HepG2 (cell line): Measurements from ENCODE around the gene THSD8. TPM values are rescaled to one million over a fixed set of nuclear protein-coding genes. Genes with fewer than 3 reads are reported as not detected.

Experiments used
- ATF1 ChIP-seq: IDR thresholded peaks from 2 replicates; pipeline ENCODE4 v1.6.1; 2016; ENCODE audit warnings: mild to moderate bottlenecking, control low read depth
- GABPB1 ChIP-seq: IDR thresholded peaks from 2 replicates; pipeline ENCODE4 v1.6.1; 2016; ENCODE audit warnings: mild to moderate bottlenecking, missing genetic modification reagents, moderate library complexity, missing compliant biosample characterization
- KAT7 ChIP-seq: IDR thresholded peaks from 2 replicates; pipeline ENCODE4 v1.6.1; 2018; ENCODE audit warnings: borderline replicate concordance, missing compliant biosample characterization
- MEIS2 ChIP-seq: sonication (generic); formaldehyde crosslinking; IDR thresholded peaks from 2 replicates; pipeline ENCODE4 v1.9.0; 2021; ENCODE audit warnings: mild to moderate bottlenecking, missing genetic modification reagents
- MXI1 ChIP-seq: IDR thresholded peaks from 3 replicates; pipeline ENCODE4 v1.6.1; 2012; ENCODE audit warnings: low read depth, low read length, inconsistent platforms, borderline replicate concordance
- NCOA5 ChIP-seq: sonication (generic); formaldehyde crosslinking; IDR thresholded peaks from 2 replicates; pipeline ENCODE4 v1.4.0; 2020; ENCODE audit warnings: missing genetic modification reagents
- NCOR1 ChIP-seq: fragments of 200-600 bp; sonication (generic); IDR thresholded peaks from 2 replicates; pipeline ENCODE4 v1.7.0; 2017; ENCODE audit warnings: antibody characterized with exemption, low read length, borderline replicate concordance
- STAT5B ChIP-seq: sonication (generic); formaldehyde crosslinking; IDR thresholded peaks from 2 replicates; pipeline ENCODE4 v1.4.0; 2020; ENCODE audit warnings: missing genetic modification reagents
- THAP11 ChIP-seq: IDR thresholded peaks from 2 replicates; pipeline ENCODE4 v1.6.1; 2016; ENCODE audit warnings: missing biosample characterization, missing genetic modification reagents
- ZNF12 ChIP-seq: sonication (generic); formaldehyde crosslinking; IDR thresholded peaks from 2 replicates; pipeline ENCODE4 v1.5.0; 2020; ENCODE audit warnings: missing genetic modification reagents
- ZNF224 ChIP-seq: sonication (generic); formaldehyde crosslinking; IDR thresholded peaks from 2 replicates; pipeline ENCODE4 v1.5.0; 2020; ENCODE audit warnings: mild to moderate bottlenecking, missing genetic modification reagents
- ZNF253 ChIP-seq: sonication (generic); formaldehyde crosslinking; IDR thresholded peaks from 2 replicates; pipeline ENCODE4 v1.8.0; 2022; ENCODE audit warnings: mild to moderate bottlenecking, missing genetic modification reagents, borderline replicate concordance
- ZNF615 ChIP-seq: sonication (generic); formaldehyde crosslinking; IDR thresholded peaks from 2 replicates; pipeline ENCODE4 v1.5.0; 2020; ENCODE audit warnings: mild to moderate bottlenecking, missing genetic modification reagents, borderline replicate concordance
- ZNF660 ChIP-seq: sonication (generic); formaldehyde crosslinking; IDR thresholded peaks from 2 replicates; pipeline ENCODE4 v1.5.1; 2020; ENCODE audit warnings: mild to moderate bottlenecking, low read depth, missing genetic modification reagents, borderline replicate concordance
- polyA plus RNA-seq, 8 experiments: library from polyadenylated mRNA; depleted of rRNA in 3 of 8; stranded (reverse) in 7 of 8; unstranded in 1 of 8; fragments of >200 nt; fragmentation: Illumina TruSeq in 4 of 8; extraction: Trizol in 4 of 8; gene quantifications; 2 replicates each; pipeline versions ENCODE4 v1.2.1 to v1.2.3, GENCODE V29; 2011 to 2016; ENCODE audit warnings: low read depth in 4 of 8, missing spikeins in 1 of 8, mixed read lengths in 1 of 8; ENCODE audit not compliant: insufficient read depth in 1 of 8
- total RNA-seq, 5 experiments: library from RNA; depleted of rRNA; stranded (reverse); fragments of >200 nt; fragmentation: Illumina TruSeq; extraction: Trizol; gene quantifications; 2 replicates each; pipeline ENCODE4 v1.2.3, GENCODE V29; 2016; ENCODE audit warnings: low read depth in 1 of 5
- TF ChIP-seq, protein P1 (sequence below): sonication (generic); formaldehyde crosslinking; IDR thresholded peaks from 2 replicates; pipeline ENCODE4 v1.9.0; 2022; ENCODE audit warnings: low read depth, missing genetic modification reagents
- TF ChIP-seq, protein P2 (sequence below): sonication (generic); formaldehyde crosslinking; IDR thresholded peaks from 2 replicates; pipeline ENCODE4 v1.4.0; 2020; ENCODE audit warnings: mild to moderate bottlenecking, missing genetic modification reagents, borderline replicate concordance
- TF ChIP-seq, protein P3 (sequence below): sonication (generic); formaldehyde crosslinking; IDR thresholded peaks from 2 replicates; pipeline ENCODE4 v1.9.0; 2021; ENCODE audit warnings: missing genetic modification reagents, borderline replicate concordance
- TF ChIP-seq, protein P4 (sequence below): sonication (generic); formaldehyde crosslinking; IDR thresholded peaks from 2 replicates; pipeline ENCODE4 v1.9.0; 2021; ENCODE audit warnings: missing genetic modification reagents, borderline replicate concordance

Gene THSD8
- total and polyA plus RNA-seq, 2 of the 13 experiments (the other 11 are each of a cell fraction or from before 2014, with no cell fraction given): 4.8 to 14.9 TPM

DNA sequence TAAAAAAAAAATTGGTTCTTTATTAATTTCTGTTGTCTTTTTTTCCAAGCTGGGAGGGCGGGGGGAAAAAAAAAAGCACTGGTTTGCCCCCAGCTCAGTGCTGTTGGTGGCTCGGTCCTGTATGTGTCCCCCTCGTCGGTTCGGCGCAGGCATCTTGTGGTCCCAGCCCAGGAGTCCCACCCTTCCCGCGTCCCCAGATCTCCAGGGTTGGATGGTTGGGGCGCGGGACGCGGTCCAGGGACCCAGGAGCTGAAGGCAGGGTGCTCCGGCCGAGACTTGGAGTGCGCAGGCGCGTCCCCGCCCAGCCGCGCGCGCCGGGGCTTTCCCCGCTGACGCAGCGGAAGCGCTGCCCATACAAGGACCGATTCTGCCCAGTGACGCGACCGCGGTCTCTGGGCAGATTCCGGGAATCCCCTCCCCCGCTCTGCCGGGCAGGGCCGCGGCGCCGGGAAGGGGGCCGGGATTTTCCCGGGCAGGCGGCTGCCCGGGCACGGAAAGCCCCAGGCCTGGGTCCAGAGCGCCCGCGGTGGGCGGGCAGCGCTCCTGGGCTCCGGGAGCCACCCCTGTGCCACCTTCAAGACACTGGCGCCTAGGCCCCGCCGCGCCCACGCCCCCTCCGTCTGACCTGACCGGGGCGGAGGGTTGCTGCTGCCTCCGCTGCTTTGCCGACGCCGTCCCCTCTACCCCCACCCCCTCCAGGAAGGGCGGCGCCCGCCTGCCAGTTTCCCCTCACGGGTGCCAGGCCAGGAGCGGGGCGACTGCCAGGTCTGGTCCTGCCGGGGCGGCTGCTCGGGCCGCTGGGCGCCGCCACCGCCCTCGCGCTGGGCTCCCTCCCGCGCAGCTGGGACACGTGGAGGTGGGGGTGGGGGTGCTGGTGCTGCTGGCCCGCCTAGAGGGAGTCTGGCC, 8.3 kb upstream of the THSD8 start (continued):
- TF ChIP-seq, protein P1, sequence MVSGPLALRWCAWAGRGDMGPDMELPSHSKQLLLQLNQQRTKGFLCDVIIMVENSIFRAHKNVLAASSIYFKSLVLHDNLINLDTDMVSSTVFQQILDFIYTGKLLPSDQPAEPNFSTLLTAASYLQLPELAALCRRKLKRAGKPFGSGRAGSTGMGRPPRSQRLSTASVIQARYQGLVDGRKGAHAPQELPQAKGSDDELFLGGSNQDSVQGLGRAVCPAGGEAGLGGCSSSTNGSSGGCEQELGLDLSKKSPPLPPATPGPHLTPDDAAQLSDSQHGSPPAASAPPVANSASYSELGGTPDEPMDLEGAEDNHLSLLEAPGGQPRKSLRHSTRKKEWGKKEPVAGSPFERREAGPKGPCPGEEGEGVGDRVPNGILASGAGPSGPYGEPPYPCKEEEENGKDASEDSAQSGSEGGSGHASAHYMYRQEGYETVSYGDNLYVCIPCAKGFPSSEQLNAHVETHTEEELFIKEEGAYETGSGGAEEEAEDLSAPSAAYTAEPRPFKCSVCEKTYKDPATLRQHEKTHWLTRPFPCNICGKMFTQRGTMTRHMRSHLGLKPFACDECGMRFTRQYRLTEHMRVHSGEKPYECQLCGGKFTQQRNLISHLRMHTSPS (CRISPR knock-in tag): peak; percentile 31; the same call in 1 of the 2 replicates
- TF ChIP-seq MEIS2 (CRISPR knock-in tag) (no peak; the same call in 1 of the 2 replicates), NCOR1 (no peak), ZNF12 (CRISPR knock-in tag) (no peak), ZNF224 (CRISPR knock-in tag) (no peak), ZNF615 (CRISPR knock-in tag) (no peak), GABPB1 (CRISPR knock-in tag) (peak; percentile 85), ZNF253 (no peak), THAP11 (CRISPR knock-in tag) (peak; percentile 73), KAT7 (CRISPR knock-in tag) (no peak), STAT5B (CRISPR knock-in tag) (no peak), NCOA5 (CRISPR knock-in tag) (no peak), ZNF660 (CRISPR knock-in tag) (no peak), ATF1 (CRISPR knock-in tag) (peak; percentile 80), MXI1 (peak; percentile 58; the same call in 1 of the 3 replicates)
- TF ChIP-seq, protein P2, sequence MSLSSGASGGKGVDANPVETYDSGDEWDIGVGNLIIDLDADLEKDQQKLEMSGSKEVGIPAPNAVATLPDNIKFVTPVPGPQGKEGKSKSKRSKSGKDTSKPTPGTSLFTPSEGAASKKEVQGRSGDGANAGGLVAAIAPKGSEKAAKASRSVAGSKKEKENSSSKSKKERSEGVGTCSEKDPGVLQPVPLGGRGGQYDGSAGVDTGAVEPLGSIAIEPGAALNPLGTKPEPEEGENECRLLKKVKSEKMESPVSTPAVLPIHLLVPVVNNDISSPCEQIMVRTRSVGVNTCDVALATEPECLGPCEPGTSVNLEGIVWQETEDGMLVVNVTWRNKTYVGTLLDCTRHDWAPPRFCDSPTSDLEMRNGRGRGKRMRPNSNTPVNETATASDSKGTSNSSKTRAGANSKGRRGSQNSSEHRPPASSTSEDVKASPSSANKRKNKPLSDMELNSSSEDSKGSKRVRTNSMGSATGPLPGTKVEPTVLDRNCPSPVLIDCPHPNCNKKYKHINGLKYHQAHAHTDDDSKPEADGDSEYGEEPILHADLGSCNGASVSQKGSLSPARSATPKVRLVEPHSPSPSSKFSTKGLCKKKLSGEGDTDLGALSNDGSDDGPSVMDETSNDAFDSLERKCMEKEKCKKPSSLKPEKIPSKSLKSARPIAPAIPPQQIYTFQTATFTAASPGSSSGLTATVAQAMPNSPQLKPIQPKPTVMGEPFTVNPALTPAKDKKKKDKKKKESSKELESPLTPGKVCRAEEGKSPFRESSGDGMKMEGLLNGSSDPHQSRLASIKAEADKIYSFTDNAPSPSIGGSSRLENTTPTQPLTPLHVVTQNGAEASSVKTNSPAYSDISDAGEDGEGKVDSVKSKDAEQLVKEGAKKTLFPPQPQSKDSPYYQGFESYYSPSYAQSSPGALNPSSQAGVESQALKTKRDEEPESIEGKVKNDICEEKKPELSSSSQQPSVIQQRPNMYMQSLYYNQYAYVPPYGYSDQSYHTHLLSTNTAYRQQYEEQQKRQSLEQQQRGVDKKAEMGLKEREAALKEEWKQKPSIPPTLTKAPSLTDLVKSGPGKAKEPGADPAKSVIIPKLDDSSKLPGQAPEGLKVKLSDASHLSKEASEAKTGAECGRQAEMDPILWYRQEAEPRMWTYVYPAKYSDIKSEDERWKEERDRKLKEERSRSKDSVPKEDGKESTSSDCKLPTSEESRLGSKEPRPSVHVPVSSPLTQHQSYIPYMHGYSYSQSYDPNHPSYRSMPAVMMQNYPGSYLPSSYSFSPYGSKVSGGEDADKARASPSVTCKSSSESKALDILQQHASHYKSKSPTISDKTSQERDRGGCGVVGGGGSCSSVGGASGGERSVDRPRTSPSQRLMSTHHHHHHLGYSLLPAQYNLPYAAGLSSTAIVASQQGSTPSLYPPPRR: no peak
- TF ChIP-seq, protein P3, sequence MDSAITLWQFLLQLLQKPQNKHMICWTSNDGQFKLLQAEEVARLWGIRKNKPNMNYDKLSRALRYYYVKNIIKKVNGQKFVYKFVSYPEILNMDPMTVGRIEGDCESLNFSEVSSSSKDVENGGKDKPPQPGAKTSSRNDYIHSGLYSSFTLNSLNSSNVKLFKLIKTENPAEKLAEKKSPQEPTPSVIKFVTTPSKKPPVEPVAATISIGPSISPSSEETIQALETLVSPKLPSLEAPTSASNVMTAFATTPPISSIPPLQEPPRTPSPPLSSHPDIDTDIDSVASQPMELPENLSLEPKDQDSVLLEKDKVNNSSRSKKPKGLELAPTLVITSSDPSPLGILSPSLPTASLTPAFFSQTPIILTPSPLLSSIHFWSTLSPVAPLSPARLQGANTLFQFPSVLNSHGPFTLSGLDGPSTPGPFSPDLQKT (CRISPR knock-in tag): peak; percentile 100; the same call in 1 of the 2 replicates
- TF ChIP-seq, protein P4, sequence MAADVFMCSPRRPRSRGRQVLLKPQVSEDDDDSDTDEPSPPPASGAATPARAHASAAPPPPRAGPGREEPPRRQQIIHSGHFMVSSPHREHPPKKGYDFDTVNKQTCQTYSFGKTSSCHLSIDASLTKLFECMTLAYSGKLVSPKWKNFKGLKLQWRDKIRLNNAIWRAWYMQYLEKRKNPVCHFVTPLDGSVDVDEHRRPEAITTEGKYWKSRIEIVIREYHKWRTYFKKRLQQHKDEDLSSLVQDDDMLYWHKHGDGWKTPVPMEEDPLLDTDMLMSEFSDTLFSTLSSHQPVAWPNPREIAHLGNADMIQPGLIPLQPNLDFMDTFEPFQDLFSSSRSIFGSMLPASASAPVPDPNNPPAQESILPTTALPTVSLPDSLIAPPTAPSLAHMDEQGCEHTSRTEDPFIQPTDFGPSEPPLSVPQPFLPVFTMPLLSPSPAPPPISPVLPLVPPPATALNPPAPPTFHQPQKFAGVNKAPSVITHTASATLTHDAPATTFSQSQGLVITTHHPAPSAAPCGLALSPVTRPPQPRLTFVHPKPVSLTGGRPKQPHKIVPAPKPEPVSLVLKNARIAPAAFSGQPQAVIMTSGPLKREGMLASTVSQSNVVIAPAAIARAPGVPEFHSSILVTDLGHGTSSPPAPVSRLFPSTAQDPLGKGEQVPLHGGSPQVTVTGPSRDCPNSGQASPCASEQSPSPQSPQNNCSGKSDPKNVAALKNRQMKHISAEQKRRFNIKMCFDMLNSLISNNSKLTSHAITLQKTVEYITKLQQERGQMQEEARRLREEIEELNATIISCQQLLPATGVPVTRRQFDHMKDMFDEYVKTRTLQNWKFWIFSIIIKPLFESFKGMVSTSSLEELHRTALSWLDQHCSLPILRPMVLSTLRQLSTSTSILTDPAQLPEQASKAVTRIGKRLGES (CRISPR knock-in tag): no peak
